Gastroesophageal sphincter (tissue), 4 donors: ENCODE results near the gene PRKCD. TPM values are rescaled to one million over a fixed set of nuclear protein-coding genes. Genes with fewer than 3 reads are reported as not detected.

Experiments used
- ATAC-seq: fragments of 150-250 bp; one replicate; pipeline ENCODE4 v1.9.1; 2016; ENCODE audit warnings: mild to moderate bottlenecking, moderate library complexity
- H3K27ac ChIP-seq, 4 donors: fragments of 200-600 bp; sonication (generic) in 3 of 4; 1 replicate in 3 of 4; 2 replicates in 1 of 4; pipeline ENCODE4 v1.5.1; 2016 to 2019
- H3K27me3 ChIP-seq: fragments of 200-600 bp; sonication (generic); one replicate; pipeline ENCODE4 v1.5.1; 2019
- H3K36me3 ChIP-seq, 2 donors: fragments of 200-600 bp; sonication (generic); one replicate each; pipeline ENCODE4 v1.5.1; 2019; ENCODE audit warnings: control low read depth in 1 of 2
- H3K4me1 ChIP-seq, 3 donors: fragments of 200-600 bp; sonication (generic); 1 replicate in 2 of 3; 2 replicates in 1 of 3; pipeline ENCODE4 v1.5.1; 2016 to 2019; ENCODE audit warnings: control low read depth in 2 of 3
- H3K4me3 ChIP-seq, 2 donors: fragments of 200-600 bp; sonication (generic); one replicate each; pipeline ENCODE4 v1.5.1; 2019; ENCODE audit warnings: mild to moderate bottlenecking in 1 of 2, moderate library complexity in 1 of 2
- H3K9me3 ChIP-seq, 3 donors: fragments of 200-600 bp; sonication (generic); one replicate each; pipeline ENCODE4 v1.5.1; 2017 to 2019; ENCODE audit warnings: control low read depth in 2 of 3
- EP300 ChIP-seq: sonication (generic); formaldehyde crosslinking; IDR thresholded peaks from one replicate; pipeline ENCODE4 v1.6.1; 2017; ENCODE audit warnings: antibody characterized with exemption, mild to moderate bottlenecking
- POLR2A ChIP-seq, 2 donors: fragments of 450-650 bp; IDR thresholded peaks; one replicate each; pipeline ENCODE4 v1.6.1; 2017; ENCODE audit warnings: antibody characterized with exemption in 2 of 2, mild to moderate bottlenecking in 2 of 2, moderate library complexity in 1 of 2
- POLR2AphosphoS5 ChIP-seq: sonication (generic); formaldehyde crosslinking; IDR thresholded peaks from one replicate; pipeline ENCODE4 v1.6.1; 2017; ENCODE audit warnings: antibody characterized with exemption
- WGBS, 2 donors: methylation state at CpG; one replicate each; pipeline ENCODE4 v1.1.5; 2018; ENCODE audit warnings: low coverage in 1 of 2; 5-methylcytosine and 5-hydroxymethylcytosine counted together
- total RNA-seq, 4 donors: library from RNA; depleted of rRNA; stranded (reverse); fragments of >200 nt; gene quantifications; one replicate each; pipeline ENCODE4 v1.1.0, GENCODE V29; 2016
- TF ChIP-seq, protein P1 (sequence below), 4 experiments: fragments of 200-600 bp in 2 of 4; fragments of 450-650 bp in 2 of 4; sonication (generic) in 1 of 4; IDR thresholded peaks; one replicate each; pipeline ENCODE4 v1.5.1; 2017 to 2019; ENCODE audit warnings: antibody characterized with exemption in 4 of 4, mild to moderate bottlenecking in 2 of 4, moderate library complexity in 2 of 4

The PRKCD gene
- total RNA-seq, 4 donors from 2014 or later: 5.5 to 10.1 (median 7.6) TPM

- Histone ChIP-seq H3K4me3 (no peak overlapping the region), H3K9me3 (no peaks in the 10 kb centered on the region), H3K36me3 (peaks cover 0 to 27% of the 10 kb centered on the region in 2 donors), H3K27ac (no peak overlapping the region), H3K4me1 (peaks cover 0 to 31% (median 11%) of the 10 kb centered on the region in 3 donors), H3K27me3 (no peaks in the 10 kb centered on the region)
- 77 to 85% methylated on average over 4 to 5 of the region's 7 CpGs for WGBS, 2 donors
- ATAC-seq: no peak
- TF ChIP-seq EP300 (no peak), POLR2A (IDR thresholded peaks at IDR 0.05) (no peak), POLR2AphosphoS5 (no peak)
- TF ChIP-seq, protein P1, sequence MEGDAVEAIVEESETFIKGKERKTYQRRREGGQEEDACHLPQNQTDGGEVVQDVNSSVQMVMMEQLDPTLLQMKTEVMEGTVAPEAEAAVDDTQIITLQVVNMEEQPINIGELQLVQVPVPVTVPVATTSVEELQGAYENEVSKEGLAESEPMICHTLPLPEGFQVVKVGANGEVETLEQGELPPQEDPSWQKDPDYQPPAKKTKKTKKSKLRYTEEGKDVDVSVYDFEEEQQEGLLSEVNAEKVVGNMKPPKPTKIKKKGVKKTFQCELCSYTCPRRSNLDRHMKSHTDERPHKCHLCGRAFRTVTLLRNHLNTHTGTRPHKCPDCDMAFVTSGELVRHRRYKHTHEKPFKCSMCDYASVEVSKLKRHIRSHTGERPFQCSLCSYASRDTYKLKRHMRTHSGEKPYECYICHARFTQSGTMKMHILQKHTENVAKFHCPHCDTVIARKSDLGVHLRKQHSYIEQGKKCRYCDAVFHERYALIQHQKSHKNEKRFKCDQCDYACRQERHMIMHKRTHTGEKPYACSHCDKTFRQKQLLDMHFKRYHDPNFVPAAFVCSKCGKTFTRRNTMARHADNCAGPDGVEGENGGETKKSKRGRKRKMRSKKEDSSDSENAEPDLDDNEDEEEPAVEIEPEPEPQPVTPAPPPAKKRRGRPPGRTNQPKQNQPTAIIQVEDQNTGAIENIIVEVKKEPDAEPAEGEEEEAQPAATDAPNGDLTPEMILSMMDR (IDR thresholded peaks at IDR 0.05): no peak
Observed at GRCh38 chr3:53171827-53172505, 11.0 kb downstream of the PRKCD start.

- ATAC-seq: no peak
- peaks cover 0 to 20% (median 0%) of the 10 kb centered on the region in 3 donors for H3K4me1 ChIP-seq
Observed at GRCh38 chr3:53173107-53173506, 12.1 kb downstream of the PRKCD start.

GRCh38 chr3:53174346-53175250, 13.6 kb downstream of the PRKCD start:
- TF ChIP-seq POLR2A (IDR thresholded peaks at IDR 0.05) (no peak), EP300 (no peak), POLR2AphosphoS5 (no peak)
- TF ChIP-seq, protein P1 (IDR thresholded peaks at IDR 0.05): no peak
- Histone ChIP-seq H3K27me3 (no peaks in the 10 kb centered on the region), H3K4me1 (peaks cover 0 to 9% (median 0%) of the 10 kb centered on the region in 3 donors), H3K36me3 (peaks cover 0 to 44% of the 10 kb centered on the region in 2 donors), H3K27ac (no peak overlapping the region), H3K9me3 (no peaks in the 10 kb centered on the region), H3K4me3 (no peak overlapping the region)
- no peak for ATAC-seq
- WGBS, 2 donors: 0 to 59% methylated on average over 1 to 2 of the region's 9 CpGs

More at GRCh38 chr3:53173107-53173506, 12.1 kb downstream of the PRKCD start:
- Histone ChIP-seq H3K27me3 (no peaks in the 10 kb centered on the region), H3K4me3 (no peak overlapping the region), H3K27ac (no peak overlapping the region), H3K9me3 (no peaks in the 10 kb centered on the region), H3K36me3 (peaks cover 0 to 29% of the 10 kb centered on the region in 2 donors)
- 79 to 97% methylated on average over 4 to 5 of the region's 5 CpGs for WGBS, 2 donors
- no peak for TF ChIP-seq POLR2A (IDR thresholded peaks at IDR 0.05)
- no peak for TF ChIP-seq POLR2AphosphoS5
- TF ChIP-seq EP300: no peak
- TF ChIP-seq, protein P1 (IDR thresholded peaks at IDR 0.05): no peak

GRCh38 chr3:53175613-53176540, 14.9 kb downstream of the PRKCD start:
- peaks cover 0 to 56% of the 10 kb centered on the region in 2 donors for H3K36me3 ChIP-seq
- TF ChIP-seq EP300 (no peak), POLR2AphosphoS5 (no peak), POLR2A (IDR thresholded peaks at IDR 0.05) (no peak)
- TF ChIP-seq, protein P1 (IDR thresholded peaks at IDR 0.05): no peak
- 69 to 100% methylated on average over 1 to 3 of the region's 9 CpGs for WGBS, 2 donors
- H3K4me3 ChIP-seq: no peak overlapping the region
- no peaks in the 10 kb centered on the region for H3K9me3 ChIP-seq
- H3K27me3 ChIP-seq: no peaks in the 10 kb centered on the region
- no peak for ATAC-seq
- H3K27ac ChIP-seq: no peak overlapping the region
- peaks cover 0 to 4% (median 0%) of the 10 kb centered on the region in 3 donors for H3K4me1 ChIP-seq
